Fibroblast of mammary gland (primary cell): ENCODE results near the gene PAK2.

ENCODE experiments used
- DNase-seq: peaks from one replicate; pipeline ENCODE4 v3.0.0-alpha.2; 2010; ENCODE audit warnings: low read depth
- H3K4me3 ChIP-seq: 2 replicates; pipeline ENCODE4 v1.5.1; 2011; ENCODE audit warnings: low read depth, mild to moderate bottlenecking, low read length, moderate library complexity; ENCODE audit not compliant: control insufficient read depth
- TF ChIP-seq, protein P1 (sequence below): conservative IDR thresholded peaks from 2 replicates; pipeline ENCODE4 v1.5.1; 2011; ENCODE audit warnings: low read depth, low read length, inconsistent platforms; ENCODE audit not compliant: control insufficient read depth, insufficient read depth

The PAK2 gene

DNA sequence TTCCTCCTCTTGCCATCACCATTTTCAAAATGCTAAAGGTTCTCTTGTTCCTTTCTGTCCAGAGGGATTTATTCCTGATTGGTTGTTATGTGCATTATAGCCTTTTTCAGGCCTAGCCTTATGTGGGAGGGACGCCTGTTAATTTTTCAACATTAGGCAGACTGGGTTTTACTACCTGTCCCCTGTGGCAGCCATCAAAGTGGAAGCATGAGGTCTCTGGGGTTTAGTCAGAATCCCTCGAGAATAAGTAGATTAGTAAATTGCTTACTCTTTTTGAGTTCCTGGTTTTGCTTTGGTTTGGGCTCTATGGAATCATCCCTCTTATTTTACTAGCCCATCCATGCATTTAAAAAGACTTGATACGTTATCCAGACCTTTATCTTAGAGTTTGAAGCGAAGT, 32.4 kb downstream of the PAK2 start:
- peak; percentile 14 for DNase-seq
- no peak overlapping the region for H3K4me3 ChIP-seq
- TF ChIP-seq, protein P1, sequence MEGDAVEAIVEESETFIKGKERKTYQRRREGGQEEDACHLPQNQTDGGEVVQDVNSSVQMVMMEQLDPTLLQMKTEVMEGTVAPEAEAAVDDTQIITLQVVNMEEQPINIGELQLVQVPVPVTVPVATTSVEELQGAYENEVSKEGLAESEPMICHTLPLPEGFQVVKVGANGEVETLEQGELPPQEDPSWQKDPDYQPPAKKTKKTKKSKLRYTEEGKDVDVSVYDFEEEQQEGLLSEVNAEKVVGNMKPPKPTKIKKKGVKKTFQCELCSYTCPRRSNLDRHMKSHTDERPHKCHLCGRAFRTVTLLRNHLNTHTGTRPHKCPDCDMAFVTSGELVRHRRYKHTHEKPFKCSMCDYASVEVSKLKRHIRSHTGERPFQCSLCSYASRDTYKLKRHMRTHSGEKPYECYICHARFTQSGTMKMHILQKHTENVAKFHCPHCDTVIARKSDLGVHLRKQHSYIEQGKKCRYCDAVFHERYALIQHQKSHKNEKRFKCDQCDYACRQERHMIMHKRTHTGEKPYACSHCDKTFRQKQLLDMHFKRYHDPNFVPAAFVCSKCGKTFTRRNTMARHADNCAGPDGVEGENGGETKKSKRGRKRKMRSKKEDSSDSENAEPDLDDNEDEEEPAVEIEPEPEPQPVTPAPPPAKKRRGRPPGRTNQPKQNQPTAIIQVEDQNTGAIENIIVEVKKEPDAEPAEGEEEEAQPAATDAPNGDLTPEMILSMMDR = no peak

DNA sequence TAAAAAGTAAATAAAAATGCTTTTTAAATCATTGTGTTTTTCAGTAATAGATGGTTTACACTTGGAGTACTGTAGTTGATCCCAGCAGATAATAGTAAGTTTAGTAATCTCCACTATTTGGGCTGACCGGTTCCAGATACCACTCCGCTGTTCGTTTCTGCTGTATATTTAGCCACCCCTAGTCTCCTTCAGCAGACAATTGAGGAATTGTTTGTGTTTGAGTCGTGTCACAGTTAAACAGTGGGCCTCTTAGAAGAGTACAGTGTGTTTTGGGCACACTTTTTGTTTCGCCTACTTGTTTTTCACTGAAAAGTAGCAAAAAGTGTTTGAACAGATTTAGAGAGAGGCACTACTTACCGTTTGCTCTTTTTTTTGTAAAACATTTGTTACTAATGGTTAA, 33.2 kb downstream of the PAK2 start:
- no peak for DNase-seq
- TF ChIP-seq, protein P1 = no peak
- no peak overlapping the region for H3K4me3 ChIP-seq

DNA sequence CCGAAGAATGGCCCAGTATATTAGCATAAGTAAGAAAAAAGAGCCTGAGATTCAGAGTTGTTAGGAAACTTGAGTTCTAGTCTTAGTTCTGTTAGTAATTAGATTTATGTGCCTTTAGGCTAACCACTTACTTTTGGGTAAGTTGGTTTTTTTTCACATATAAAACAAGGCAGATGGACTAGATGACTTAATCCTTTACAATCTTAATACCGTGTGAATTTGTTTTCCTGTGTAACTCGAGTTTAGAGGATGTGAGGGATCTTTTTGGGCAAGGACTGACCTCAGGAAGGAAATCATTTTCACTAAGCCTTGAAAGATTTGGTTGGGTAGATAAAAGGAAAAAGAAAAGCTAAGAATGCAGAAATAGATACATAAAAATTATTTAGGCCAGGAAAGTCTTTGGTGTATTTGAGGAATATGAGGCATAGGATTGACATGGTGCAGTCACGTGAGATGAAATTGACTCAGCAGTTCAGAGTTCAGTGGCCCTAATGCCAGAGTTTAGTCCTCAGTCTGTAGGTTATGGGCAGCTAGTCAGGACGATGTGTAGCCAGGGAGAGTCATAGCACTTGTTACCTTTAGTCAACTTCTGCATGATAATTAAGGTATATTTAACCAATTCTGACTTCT, 34.6 kb downstream of the PAK2 start:
- peak; percentile 74 for DNase-seq
- H3K4me3 ChIP-seq = no peak overlapping the region
- TF ChIP-seq, protein P1 = no peak

DNA sequence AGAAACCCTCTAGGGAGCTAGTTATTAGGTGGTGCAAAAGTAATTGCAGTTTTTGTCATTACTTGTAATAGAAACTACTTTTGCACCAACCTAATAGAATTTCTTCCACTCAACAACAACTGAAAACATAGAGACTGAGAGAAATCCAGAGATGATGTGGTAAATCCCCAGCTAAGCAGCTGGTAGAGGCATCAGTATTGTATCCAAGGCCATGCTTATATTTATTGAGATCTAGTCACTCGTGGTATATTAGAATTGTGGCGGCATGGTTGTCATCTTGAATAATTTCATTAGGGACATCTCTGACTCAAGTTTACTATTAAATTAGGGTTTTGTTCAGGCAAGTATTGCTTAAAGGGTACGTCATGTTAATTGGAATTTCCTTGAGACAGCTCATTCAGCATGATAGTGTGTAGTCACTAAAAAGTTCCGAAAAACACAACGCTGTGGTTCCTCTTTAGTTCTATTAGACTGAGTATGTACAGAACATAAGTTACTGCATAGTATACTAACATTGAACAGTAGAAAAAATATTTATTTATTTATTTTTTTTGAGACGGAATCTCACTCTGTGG, 35.3 kb downstream of the PAK2 start:
- H3K4me3 ChIP-seq = no peak overlapping the region
- TF ChIP-seq, protein P1 = no peak
- DNase-seq = peak; percentile 81

DNA sequence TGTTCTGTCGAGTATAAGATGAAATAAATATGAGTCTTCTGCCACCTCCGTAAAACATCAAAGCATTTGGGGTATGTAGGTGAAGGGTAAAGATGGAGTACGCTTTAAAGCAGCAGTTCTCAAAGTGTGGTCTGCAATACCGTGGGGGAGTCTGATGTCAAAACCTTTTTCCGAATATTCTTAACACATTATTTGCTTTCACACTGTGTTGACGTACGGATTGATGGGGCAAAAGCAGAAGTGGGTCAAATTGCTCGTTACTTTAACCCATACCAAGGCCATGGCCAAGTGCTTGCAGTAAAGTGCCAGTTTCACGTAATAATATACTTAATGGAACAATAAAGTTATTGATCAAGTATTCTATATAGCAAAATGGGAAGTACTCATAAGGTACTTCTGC, 36.3 kb downstream of the PAK2 start:
- no peak for DNase-seq
- TF ChIP-seq, protein P1 = no peak
- H3K4me3 ChIP-seq = no peak overlapping the region

DNA sequence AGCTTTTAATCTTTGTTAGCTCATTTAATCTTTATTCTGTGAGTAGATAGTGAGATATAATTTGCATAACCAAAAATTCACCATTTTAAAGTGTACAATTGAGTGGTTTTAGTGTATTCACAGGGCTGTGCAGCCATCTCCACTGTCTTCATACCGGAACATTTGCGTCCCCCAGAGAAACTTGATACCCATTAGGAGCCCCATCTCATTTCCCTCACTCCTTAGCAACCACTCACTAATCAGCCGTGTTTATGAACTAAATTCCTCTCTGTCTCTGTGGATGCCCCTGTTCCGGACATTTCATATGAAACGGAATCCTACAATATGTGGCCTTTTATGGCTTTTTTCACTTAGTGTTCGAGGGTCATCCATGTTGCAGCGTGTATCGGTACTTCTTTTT, 38.2 kb downstream of the PAK2 start:
- DNase-seq = no peak
- H3K4me3 ChIP-seq = no peak overlapping the region
- TF ChIP-seq, protein P1 = no peak
